Neural progenitor cell (in vitro differentiated cells): Measurements from ENCODE around the gene PBX1.

Experiments used
- CTCF ChIP-seq: fragments of 200-600 bp; sonication (generic); IDR thresholded peaks from 2 replicates; pipeline ENCODE4 v1.5.1; 2017; ENCODE audit warnings: antibody characterized with exemption, mild to moderate bottlenecking
- EZH2phosphoT487 ChIP-seq: fragments of 200-600 bp; sonication (generic); IDR thresholded peaks from 2 replicates; pipeline ENCODE4 v1.6.1; 2017; ENCODE audit warnings: antibody characterized with exemption

- TF ChIP-seq CTCF (no peak), EZH2phosphoT487 (no peak)
These were observed 99.9 kb downstream of the PBX1 start for GRCh38 chr1:164658864-164659263.
